ENCODE measurements around the gene GRIK4.

DNA sequence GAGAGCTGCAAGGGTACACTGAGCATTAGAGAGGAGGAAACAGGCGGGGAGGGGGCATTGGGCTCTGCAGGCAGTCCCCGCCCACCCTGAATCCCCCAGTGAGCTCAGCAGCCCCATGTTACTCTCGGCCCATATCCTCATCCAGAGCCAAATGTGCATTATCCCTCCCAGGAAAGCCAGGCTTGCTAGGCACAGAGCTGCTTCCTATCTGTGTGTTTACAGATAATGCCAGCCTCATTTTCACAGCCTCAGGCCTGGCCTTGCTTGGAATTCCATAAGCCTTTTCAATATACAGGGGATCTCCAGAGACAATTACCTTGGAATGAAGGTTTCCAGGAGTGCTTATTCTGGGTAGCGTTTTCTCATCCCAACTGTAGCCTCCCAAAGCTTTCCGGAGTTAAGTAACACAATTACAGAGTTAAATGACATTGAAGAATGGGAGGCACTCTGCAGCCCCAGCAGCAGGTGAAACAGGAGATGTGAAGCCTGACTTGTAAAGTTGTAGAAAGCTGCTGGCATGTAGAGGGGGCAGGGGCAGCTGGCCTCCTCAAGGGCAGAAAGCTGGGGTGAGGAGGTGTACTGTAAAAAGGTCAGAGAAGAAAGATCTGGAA lies 420.9 kb downstream of the GRIK4 start:
- TF ChIP-seq, protein P1, sequence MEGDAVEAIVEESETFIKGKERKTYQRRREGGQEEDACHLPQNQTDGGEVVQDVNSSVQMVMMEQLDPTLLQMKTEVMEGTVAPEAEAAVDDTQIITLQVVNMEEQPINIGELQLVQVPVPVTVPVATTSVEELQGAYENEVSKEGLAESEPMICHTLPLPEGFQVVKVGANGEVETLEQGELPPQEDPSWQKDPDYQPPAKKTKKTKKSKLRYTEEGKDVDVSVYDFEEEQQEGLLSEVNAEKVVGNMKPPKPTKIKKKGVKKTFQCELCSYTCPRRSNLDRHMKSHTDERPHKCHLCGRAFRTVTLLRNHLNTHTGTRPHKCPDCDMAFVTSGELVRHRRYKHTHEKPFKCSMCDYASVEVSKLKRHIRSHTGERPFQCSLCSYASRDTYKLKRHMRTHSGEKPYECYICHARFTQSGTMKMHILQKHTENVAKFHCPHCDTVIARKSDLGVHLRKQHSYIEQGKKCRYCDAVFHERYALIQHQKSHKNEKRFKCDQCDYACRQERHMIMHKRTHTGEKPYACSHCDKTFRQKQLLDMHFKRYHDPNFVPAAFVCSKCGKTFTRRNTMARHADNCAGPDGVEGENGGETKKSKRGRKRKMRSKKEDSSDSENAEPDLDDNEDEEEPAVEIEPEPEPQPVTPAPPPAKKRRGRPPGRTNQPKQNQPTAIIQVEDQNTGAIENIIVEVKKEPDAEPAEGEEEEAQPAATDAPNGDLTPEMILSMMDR (IDR thresholded peaks at IDR 0.05), result no peak
- TF ChIP-seq POLR2AphosphoS5 (IDR thresholded peaks at IDR 0.05), result no peak
- TF ChIP-seq POLR2A (IDR thresholded peaks at IDR 0.05), result no peak
